Measurements from ENCODE around the gene RNU5B-1.
"Not testable (repeated sequence)": the region's sequence is repeated elsewhere in the genome, so short reads cannot be mapped to it uniquely, and the experiment has no call there.

Gene RNU5B-1

GRCh38 chr15:65304381-65305149 lies at the start of gene RNU5B-1:
TSS of gene RNU5B-1 (plus strand) at chr15:65304677.
- peak; percentile 62 for DNase-seq

GRCh38 chr15:65254758-65255157 lies 49.7 kb upstream of the RNU5B-1 start:
- no peak for DNase-seq

- DNase-seq, result no peak
Observed at GRCh38 chr15:65255486-65256140, 48.9 kb upstream of the RNU5B-1 start.

DNA sequence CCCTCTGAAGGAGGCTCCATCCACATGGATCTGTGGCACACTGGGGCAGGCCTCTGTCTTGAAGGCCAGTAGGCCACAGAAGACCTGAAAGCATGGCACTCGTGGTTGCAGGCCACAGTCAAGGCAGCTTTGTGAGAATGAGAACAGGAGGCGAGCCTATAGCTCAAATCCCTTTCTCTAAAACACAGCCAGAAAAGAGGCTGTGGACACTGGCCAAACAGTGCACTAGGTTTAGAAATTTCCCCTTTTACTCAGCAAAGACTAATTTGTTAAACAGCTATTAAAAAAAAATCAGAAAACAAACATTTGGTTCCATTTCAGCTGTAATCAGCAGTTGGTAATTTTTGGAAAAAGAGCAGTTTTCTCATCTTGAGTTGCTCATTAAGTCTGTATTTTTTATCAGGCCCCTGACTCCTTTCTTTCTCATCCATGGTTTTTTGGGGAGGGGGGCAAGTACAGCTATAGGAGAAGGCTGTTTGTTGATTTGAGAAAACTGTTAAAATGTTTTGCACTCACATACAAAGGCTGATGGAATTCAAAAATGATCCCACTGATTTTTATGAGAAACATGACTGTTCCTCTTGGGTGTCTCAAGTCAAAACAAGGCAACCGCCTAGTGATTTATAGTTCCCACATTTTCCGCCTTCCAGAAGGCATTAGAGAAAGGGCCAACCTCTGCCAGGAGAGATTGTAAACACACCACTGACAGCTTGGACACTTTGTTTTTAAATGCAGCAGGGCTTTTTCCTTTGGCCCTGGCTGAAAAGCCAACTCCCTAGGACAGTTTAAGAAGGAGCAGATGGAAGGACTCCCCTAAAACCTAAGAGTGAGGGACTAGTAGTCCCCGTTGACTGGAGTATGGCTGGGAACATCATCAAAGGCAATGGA lies 45.9 kb upstream of the RNU5B-1 start:
- no peak for DNase-seq

GRCh38 chr15:65259367-65259797 lies 45.1 kb upstream of the RNU5B-1 start:
- DNase-seq, result no peak

DNA sequence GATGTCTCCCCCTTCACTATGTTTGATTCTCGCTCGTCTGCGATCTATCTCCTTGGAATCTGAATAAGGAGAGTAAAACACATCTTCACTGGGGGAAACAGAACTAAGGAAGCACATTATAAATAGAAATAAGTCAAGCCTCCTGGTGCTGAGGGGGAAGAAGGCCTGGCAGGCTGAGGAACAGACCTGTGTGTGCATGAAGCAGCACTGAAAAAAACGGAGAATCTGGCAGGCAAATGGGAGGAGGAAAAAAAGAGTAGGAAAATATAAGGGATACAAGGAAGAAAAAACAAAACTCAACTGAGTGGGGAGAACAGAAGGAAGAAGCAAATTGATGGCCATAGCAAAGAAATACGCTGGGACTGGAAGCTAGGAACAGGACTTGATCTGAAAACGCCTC lies 43.5 kb upstream of the RNU5B-1 start:
- no peak for DNase-seq

DNA sequence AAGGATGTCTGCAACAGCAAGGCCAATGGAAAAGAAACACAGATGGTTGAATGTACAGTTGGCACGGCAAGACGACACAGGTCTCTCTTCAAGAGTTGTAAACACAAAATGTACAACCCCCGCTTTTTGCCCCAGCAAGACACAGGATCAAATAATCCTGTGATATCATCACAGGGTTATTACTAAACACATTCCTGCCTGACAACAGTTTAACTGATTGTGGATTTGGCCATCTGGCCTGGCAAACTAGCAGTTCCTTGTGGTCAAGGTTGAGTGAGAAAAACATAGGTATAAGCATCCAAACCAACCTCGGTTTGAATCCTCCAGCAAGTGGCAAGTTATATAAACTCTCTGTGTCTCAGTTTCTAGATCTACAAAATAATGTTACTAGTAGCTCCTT lies 41.2 kb upstream of the RNU5B-1 start:
- no peak for DNase-seq

DNA sequence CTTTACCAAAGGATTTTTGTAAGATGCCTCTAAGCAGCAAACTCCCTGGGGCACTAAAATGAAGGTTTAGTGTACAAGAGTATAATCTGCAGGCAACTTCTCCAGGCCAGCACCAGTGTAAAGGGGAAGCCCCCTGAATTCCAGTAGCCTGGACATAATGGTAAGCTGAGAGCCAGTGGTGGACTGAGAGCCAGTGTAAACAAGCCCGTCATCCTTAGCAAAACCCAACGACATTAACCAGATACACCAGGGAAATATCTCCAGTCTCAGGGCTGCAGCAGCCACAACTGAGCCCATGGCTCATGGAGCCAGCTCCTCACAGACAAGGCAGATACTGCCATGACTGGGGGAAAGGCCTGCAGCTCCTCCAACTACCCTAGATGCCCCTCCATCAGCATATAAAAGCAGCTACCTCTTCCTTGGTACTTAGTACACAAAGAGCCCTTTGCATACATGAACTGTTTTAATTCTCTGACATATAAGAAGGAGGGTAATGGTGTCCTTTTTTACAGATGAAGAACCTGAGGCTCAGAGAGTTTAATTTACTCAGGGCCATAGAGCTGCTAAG lies 39.5 kb upstream of the RNU5B-1 start:
- DNase-seq, result no peak

DNA sequence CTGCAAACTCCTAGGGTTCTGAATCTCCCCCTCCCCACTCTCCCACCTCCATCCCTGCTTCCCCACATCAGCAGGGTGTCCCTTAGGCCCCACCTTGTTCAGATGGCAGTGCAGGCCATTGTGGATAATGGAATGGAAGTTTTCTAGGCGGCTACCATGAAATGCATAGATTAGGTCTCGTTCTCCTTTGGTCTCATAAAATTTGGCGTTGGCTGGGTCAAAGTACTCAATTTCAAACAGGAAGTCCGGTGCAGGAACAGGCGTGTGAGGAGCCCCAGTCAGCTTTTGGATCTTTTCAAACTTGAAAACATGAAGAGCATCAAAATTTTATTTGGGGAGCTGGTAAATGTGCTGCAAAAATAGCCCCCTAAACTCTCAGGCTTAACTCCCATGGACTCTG lies 38.0 kb upstream of the RNU5B-1 start:
- DNase-seq, result no peak

- DNase-seq, result no peak
Observed at GRCh38 chr15:65268411-65268810, 36.1 kb upstream of the RNU5B-1 start.

DNA sequence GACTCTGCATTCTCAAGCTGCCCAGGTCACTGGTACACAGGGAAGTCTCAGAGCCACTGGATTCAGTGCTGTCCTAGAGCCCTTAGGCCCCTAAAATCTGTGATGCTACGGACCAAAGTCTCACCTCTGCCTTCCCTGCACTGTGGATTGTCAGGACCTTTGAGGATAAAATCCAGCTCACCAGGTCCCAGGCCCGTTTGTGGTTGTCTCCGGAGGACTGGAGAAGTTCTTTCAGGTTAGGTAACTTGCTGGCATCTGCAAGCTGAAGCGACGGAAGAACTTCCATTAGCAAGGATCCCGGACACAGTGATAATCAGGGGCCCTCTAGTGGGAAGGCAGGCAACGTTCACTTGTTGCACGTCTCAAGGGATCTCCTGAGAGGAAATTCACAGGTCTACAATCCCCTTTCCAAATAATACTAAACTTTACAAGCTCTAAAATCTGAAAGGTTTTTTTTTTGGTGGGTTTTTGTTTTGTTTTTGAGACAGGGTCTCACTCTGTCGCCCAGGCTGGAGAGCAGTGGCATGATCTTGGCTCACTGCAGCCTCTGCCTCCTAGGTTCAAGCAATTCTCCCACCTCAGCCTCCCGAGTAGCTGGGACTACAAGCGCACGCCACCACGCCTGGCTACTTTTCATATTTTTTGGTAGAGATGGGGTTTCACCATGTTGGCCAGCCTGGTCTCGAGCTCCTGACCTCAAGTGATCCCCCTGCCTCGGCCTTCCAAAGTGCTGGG lies 33.5 kb upstream of the RNU5B-1 start:
- DNase-seq, result not testable (repeated sequence)

DNA sequence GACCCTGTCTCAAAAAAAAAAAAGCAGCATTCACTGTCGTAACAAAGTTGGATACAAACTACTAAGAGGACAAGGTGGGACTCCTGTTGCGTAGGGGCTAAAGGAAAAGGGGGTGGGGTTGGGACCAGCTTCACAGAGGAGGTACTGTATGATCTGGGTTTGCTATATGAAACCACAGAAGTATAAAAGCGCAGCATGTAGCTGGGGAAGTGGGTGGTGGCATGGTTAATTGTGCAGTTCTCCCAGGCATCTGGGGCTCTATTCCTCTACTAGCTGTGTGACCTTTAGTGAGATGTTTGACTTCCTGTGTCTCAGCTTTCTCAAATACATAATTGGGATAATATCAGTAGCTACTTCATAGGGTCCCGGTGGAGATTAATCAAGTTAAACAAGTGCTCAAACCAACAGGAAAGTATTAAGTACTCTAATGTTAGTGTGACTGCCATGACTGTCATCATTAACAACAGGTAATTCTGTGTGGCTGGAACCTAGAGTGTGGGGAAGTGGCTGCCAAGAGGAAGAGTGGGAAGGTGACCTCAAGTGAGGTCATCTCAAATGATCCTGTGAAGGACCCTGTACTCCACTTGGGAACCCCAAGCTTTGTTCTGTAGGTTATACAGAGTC lies 29.3 kb upstream of the RNU5B-1 start:
- DNase-seq, result no peak

DNA sequence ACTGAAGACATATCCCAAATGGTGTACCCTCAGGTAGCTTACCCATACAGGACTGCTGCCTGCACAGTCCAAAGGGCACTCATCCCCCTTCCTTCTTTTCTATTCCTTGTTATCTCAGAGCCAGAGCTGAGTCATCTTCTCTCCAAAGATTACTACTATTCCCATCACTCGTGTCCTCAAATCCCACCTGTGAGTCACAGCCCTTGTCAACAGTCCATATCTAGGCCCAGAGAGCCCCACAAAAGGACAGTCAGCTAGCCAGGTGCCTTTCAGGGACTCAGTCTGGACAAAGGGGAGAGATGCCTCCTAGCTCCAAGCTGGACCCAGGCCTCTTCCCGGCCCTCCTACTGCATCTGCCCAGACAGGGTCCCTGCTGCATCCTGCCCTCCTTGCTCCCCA lies 28.8 kb upstream of the RNU5B-1 start:
- no peak for DNase-seq

DNA sequence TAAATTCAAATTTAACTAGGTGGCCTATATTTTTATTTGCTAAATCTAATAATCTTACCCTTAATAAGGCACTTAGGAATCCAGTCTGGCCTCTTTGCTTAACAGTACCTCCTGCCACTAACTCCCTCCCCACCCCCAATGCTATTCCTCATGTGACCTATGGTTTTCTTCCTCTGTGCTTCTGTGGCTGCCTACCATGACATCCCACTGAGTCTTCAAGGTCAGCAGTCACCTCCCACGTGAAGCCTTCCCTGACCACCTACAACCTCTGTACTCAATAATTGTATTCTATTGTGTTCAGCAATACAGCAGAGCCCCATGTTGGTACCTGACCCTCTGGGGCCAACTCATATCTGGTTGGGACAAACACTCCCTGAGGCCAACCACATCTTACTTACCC lies 27.5 kb upstream of the RNU5B-1 start:
- no peak for DNase-seq

- no peak for DNase-seq
Observed at GRCh38 chr15:65278480-65278879, 26.0 kb upstream of the RNU5B-1 start.

DNA sequence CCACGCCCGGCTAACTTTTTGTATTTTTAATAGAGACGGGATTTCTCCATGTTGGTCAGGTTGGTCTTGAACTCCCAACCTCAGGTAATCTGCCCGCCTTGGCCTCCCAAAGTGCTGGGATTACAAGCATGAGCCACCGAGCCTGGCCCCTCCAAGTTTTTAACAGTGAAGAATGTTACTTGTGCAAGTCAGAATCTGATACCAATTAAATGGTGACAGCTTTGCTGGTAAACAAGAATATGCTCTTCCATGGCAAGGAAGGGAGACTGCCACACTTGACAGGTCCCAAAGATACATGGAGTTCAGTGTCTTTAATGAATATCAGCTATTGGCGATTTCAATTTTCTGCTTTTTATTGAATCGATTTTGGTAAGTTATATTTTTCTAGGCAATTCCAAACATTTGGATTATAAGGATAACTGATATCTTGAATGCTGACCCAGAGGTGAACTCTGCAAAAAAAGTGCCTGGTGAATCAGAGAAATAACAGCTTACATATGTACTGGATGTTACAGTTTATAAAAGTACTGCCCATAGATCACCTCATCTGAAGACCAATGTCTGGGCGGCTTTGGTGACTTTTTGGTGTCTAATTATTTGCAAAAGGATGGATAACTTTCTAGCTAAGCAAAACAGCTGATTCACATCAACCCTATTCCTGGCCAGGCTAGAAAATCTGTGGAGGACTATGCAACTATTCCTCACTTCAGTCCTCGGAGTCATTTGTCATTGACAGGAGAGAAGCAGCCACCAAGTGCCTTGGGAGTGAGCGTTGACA lies 19.0 kb upstream of the RNU5B-1 start:
- DNase-seq, result no peak

- DNase-seq, result no peak
Observed at GRCh38 chr15:65286069-65286703, 18.3 kb upstream of the RNU5B-1 start.

GRCh38 chr15:65286704-65287519 lies 17.6 kb upstream of the RNU5B-1 start, which contains the start of gene PARP16:
TSS of gene PARP16 (minus strand) at chr15:65286883. CDS start at chr15:65286426, 457 bp downstream.
- DNase-seq, result no peak

- DNase-seq, result no peak
Observed at GRCh38 chr15:65287520-65287855, 17.0 kb upstream of the RNU5B-1 start.

All from NCI-H2029 treated with DMSO at 0.1 percent for 48 hours (cell line).